Cardiac muscle cell (in vitro differentiated cells and primary cell): ENCODE results near the gene HIGD2A. TPM values are rescaled to one million over a fixed set of nuclear protein-coding genes. Genes with fewer than 3 reads are reported as not detected.

ENCODE experiments used
- DNase-seq, 2 donors: peaks; one replicate each; pipeline versions ENCODE4 v3.0.0 to v3.0.0-alpha.2; 2010 to 2017; ENCODE audit warnings: low read depth in 1 of 2, low spot score in 1 of 2
- H3K27ac ChIP-seq: fragments of 200-600 bp; sonication (generic); 2 replicates; pipeline ENCODE4 v1.5.1; 2016
- H3K27me3 ChIP-seq: fragments of 200-600 bp; sonication (generic); 2 replicates; pipeline ENCODE4 v1.6.0; 2016; ENCODE audit warnings: control low read depth
- H3K36me3 ChIP-seq: fragments of 200-600 bp; sonication (generic); 2 replicates; pipeline ENCODE4 v1.5.1; 2016; ENCODE audit warnings: control low read depth
- H3K4me1 ChIP-seq: fragments of 200-600 bp; sonication (generic); 2 replicates; pipeline ENCODE4 v1.8.1; 2017; ENCODE audit warnings: low read depth, mild to moderate bottlenecking, mixed run types
- H3K4me3 ChIP-seq: fragments of 200-600 bp; sonication (generic); 2 replicates; pipeline ENCODE4 v1.5.1; 2016; ENCODE audit warnings: mild to moderate bottlenecking
- H3K9me3 ChIP-seq: fragments of 200-600 bp; sonication (generic); 2 replicates; pipeline ENCODE4 v1.5.1; 2017; ENCODE audit warnings: low read depth, mild to moderate bottlenecking, control low read depth
- polyA plus RNA-seq: library from polyadenylated mRNA; unstranded; fragments of >200 nt; fragmentation: Nextera tagmentation; extraction: Ambion mirVana; gene quantifications from 2 replicates; pipeline ENCODE4 v1.2.1, GENCODE V29; 2016
- total RNA-seq: library from RNA; depleted of rRNA; stranded (reverse); fragments of >200 nt; gene quantifications from 2 replicates; pipeline ENCODE4 v1.2.3, GENCODE V29; 2016
- TF ChIP-seq, protein P1 (sequence below): IDR thresholded peaks from 2 replicates; pipeline ENCODE4 v1.5.1; 2012; ENCODE audit warnings: low read depth, mild to moderate bottlenecking, low read length

Gene HIGD2A
- total and polyA plus RNA-seq, 2 experiments from 2014 or later: 203 to 388 TPM

DNA sequence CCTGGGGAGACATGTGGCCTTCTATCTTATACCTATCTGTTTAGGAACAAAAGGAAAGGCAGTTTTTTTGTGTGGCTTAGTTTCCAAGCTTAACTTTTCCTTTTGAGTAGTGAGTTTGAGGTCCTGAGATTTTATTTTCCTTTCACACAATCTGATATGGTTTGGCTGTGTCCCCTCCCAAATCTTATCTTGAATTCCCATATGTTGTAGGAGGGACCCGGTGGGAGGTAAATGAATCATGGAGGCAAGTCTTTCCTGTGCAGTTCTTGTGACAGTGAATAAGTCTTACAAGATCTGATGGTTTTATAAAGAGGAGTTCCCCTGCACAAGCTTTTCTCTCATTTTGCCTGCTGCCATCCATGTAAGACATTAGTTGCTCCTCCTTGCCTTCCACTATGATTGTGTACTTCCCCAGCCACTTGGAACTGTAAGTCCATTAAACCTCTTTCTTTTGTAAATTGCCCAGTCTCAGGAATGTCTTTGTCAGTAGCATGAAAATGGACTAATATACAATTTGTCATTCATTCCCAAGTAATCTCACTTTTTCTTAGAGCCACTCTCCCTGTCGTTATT, 32.5 kb downstream of the HIGD2A start:
- TF ChIP-seq, protein P1, sequence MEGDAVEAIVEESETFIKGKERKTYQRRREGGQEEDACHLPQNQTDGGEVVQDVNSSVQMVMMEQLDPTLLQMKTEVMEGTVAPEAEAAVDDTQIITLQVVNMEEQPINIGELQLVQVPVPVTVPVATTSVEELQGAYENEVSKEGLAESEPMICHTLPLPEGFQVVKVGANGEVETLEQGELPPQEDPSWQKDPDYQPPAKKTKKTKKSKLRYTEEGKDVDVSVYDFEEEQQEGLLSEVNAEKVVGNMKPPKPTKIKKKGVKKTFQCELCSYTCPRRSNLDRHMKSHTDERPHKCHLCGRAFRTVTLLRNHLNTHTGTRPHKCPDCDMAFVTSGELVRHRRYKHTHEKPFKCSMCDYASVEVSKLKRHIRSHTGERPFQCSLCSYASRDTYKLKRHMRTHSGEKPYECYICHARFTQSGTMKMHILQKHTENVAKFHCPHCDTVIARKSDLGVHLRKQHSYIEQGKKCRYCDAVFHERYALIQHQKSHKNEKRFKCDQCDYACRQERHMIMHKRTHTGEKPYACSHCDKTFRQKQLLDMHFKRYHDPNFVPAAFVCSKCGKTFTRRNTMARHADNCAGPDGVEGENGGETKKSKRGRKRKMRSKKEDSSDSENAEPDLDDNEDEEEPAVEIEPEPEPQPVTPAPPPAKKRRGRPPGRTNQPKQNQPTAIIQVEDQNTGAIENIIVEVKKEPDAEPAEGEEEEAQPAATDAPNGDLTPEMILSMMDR: no peak
- Histone ChIP-seq H3K4me3 (no peak overlapping the region), H3K9me3 (no peaks in the 10 kb centered on the region), H3K4me1 (no peaks in the 10 kb centered on the region), H3K36me3 (no peaks in the 10 kb centered on the region), H3K27me3 (no peaks in the 10 kb centered on the region), H3K27ac (no peak overlapping the region)
- DNase-seq: no peak

DNA sequence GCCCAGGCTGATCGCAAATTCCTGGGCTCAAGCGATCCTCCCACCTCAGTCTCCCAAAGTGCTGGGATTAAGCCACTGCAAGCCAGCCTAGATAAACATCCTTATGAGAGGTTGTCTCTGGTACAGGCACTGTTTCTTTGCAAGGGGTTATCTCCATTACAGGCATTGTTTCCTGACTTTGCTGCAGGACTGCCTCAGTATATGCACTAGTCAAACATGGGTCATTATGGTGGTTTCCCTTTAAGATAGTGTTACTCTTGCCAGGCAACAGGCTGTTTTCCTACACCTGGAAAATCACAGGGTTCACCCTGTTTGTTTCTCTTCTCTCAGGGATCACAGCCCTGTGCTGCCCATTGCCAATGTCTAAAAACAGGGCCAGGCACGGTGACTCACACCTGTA, 35.6 kb downstream of the HIGD2A start:
- H3K4me3 ChIP-seq: no peak overlapping the region
- H3K27ac ChIP-seq: no peak overlapping the region
- no peaks in the 10 kb centered on the region for H3K9me3 ChIP-seq
- TF ChIP-seq, protein P1: no peak
- no peaks in the 10 kb centered on the region for H3K4me1 ChIP-seq
- no peaks in the 10 kb centered on the region for H3K27me3 ChIP-seq
- no peaks in the 10 kb centered on the region for H3K36me3 ChIP-seq
- DNase-seq: no peak

- H3K4me1 ChIP-seq: no peaks in the 10 kb centered on the region
- TF ChIP-seq, protein P1: no peak
- DNase-seq: no peak
- no peak overlapping the region for H3K27ac ChIP-seq
- no peaks in the 10 kb centered on the region for H3K27me3 ChIP-seq
- H3K9me3 ChIP-seq: no peaks in the 10 kb centered on the region
- no peak overlapping the region for H3K4me3 ChIP-seq
- no peaks in the 10 kb centered on the region for H3K36me3 ChIP-seq
Observed at GRCh38 chr5:176425138-176425537, 36.6 kb downstream of the HIGD2A start.

DNA sequence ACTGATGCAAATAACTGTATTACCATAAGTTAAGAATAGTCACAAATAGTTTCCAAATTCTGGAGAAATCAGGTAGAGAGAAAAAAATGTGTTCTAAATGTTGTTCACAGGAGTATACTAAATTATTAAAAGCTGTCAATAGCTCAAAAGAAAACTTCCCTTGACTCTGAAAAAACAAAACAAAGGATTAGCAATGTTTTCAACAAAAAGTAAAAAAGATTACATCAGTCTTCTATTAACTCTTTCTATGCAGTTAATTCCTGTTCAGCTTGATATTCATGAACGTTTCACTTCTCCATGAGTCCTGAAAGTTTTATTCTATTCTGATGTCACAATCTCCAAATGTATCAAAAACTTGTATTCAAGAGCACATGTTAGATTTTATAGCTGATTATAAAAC, 37.2 kb downstream of the HIGD2A start:
- no peaks in the 10 kb centered on the region for H3K27me3 ChIP-seq
- no peak overlapping the region for H3K4me3 ChIP-seq
- H3K9me3 ChIP-seq: no peaks in the 10 kb centered on the region
- no peaks in the 10 kb centered on the region for H3K4me1 ChIP-seq
- no peak for DNase-seq
- H3K27ac ChIP-seq: no peak overlapping the region
- H3K36me3 ChIP-seq: no peaks in the 10 kb centered on the region
- TF ChIP-seq, protein P1: no peak

DNA sequence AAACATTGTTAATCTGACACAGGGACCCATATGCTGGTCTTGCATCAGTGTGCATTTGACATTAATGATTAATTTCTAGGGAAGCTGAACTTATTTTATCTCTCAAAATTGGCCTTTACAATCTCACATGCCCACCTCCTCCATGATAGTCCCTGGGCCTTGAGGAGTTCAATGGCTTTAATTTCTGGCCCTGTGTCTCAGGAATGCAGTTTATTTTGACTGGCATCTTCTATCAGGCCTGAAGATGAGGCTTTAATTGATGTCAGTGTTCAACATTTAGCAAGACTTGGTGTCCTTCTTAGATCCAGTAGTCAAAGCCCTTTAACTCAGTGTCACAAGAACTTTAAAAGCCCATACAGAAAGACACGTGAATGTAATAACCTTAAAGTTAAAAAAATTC, 38.3 kb downstream of the HIGD2A start:
- no peak for DNase-seq
- Histone ChIP-seq H3K4me1 (no peaks in the 10 kb centered on the region), H3K27ac (no peak overlapping the region), H3K36me3 (no peaks in the 10 kb centered on the region), H3K4me3 (no peak overlapping the region), H3K27me3 (no peaks in the 10 kb centered on the region), H3K9me3 (no peaks in the 10 kb centered on the region)
- TF ChIP-seq, protein P1: no peak

GRCh38 chr5:176427971-176428370, 39.4 kb downstream of the HIGD2A start:
- Histone ChIP-seq H3K4me3 (no peak overlapping the region), H3K27me3 (no peaks in the 10 kb centered on the region), H3K4me1 (no peaks in the 10 kb centered on the region), H3K9me3 (no peaks in the 10 kb centered on the region), H3K27ac (no peak overlapping the region), H3K36me3 (no peaks in the 10 kb centered on the region)
- no peak for DNase-seq
- TF ChIP-seq, protein P1: no peak
